GM21786 (cell line): ENCODE data around the gene REPS1.
"Not testable (repeated sequence)": the region's sequence is repeated elsewhere in the genome, so short reads cannot be mapped to it uniquely, and the experiment has no call there.

Experiments
- ATAC-seq: cut with Tn5 transposase; IDR thresholded peaks from one replicate; pipeline ENCODE4 v1.9.1; 2021; ENCODE audit not compliant: unreplicated experiment

The REPS1 gene

DNA sequence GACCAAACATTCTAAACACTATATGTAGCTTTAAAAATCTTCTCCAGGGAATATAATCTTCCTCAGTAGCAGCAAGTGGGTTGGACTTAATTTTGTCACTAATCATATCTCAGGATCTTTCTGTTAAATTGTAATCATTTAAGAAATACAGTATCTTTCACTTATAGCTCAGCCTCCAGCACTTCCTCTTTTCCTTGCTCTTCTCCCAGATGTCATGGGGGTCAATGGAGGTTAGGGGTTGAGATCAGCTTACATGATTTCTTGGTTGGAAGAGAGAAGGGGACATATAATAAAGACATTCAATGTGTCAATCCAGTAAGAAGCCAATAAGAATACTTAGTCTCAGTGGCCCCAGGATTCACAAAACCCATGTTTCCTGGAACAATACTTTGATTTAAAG lies 15.7 kb upstream of the REPS1 start:
- ATAC-seq, result no peak

DNA sequence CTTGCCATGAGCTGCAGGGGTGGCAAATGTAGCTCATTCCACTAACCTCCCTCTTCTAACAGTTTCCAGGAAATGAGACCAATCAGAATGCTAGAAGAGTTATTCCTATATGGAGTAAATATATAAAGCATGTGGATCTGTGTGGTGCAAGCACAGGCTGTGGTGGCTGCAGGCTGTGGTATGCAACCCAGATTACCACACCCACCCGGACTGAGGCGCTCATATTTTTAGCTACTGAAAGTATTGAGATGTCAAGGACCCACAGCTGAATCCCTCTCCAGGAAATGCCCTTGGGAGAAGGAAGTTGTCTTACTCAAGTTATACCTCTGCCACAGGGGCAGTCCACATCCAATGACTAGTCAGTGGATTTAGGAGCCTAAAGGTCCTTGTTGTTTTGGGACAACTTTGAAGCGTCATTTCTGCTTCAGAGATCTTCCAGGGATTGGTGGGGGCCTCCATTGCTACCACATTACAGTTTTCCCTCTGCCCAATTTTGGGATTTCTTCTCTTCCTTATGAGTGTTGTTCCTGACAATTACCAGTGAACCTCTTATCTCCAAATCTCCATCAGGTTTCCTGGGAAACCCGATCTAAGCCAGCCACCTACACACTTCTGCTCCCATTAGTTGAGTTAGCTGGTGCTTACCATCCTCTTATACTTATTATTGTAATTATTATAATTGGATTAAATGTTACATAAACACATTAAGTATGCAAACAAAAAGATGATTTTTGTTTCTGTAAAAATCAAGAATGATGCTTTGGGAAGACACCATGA lies 12.1 kb upstream of the REPS1 start:
- no peak for ATAC-seq

DNA sequence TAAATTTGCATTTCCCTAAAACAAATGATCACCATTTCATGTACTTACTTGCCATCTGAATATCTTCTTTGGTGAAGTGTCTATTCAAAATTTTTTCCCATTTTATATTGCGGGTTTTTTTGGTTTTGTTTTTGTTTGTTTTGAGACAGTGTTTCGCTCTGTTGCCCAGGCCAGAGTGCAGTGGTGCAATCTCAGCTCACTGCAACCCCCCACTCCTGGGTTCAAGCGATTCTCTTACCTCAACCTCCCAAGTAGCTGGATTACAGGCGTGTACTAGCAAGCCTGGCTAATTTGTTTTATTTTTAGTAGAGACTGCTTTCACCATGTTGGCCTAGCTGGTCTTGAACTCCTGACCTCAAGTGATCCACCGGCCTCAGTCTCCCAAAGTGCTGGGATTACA lies 9.1 kb upstream of the REPS1 start:
- no peak for ATAC-seq

GRCh38 chr6:138996524-138996923 lies 8.5 kb upstream of the REPS1 start:
- ATAC-seq, result no peak

- ATAC-seq, result not testable (repeated sequence)
These were observed 5.4 kb upstream of the REPS1 start for GRCh38 chr6:138993410-138993809.

DNA sequence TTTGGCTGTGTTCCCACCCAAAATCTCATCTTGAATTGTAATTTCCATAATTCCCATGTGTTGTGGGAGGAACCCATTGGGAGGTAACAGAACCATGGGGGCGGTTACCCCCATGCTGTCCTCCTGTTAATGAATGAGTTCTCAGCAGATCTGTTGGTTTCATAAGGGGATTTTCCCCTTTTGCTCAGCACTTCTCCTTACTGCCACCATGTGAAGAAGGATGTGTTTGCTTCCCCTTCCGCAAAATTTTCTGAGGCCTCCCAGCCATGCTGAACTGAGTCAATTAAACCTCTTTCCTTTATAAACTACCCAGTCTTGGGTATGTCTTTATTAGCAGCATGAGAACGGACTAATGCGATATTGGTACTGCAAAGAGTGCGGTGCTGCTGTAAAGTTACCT lies 4.9 kb upstream of the REPS1 start:
- ATAC-seq, result not testable (repeated sequence)

DNA sequence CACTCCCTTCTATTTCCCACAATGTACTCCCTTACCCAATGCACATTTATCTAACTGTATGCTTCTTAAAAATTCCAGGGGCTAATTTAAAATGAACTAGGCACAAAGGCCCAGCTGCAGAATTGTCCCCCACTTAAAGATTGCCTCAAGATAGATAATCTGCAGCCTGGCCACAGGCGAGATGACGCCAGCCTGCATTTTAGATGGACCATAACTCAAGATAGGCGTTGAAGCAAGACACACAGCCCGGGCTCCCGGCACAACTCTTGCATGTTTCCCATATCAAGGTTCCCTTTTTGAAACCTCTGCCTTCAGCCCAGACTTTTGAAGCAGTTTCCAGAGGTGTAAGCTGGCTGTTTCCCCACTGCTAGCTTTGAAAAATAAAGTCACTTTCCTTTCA lies 3.2 kb upstream of the REPS1 start:
- ATAC-seq, result no peak

DNA sequence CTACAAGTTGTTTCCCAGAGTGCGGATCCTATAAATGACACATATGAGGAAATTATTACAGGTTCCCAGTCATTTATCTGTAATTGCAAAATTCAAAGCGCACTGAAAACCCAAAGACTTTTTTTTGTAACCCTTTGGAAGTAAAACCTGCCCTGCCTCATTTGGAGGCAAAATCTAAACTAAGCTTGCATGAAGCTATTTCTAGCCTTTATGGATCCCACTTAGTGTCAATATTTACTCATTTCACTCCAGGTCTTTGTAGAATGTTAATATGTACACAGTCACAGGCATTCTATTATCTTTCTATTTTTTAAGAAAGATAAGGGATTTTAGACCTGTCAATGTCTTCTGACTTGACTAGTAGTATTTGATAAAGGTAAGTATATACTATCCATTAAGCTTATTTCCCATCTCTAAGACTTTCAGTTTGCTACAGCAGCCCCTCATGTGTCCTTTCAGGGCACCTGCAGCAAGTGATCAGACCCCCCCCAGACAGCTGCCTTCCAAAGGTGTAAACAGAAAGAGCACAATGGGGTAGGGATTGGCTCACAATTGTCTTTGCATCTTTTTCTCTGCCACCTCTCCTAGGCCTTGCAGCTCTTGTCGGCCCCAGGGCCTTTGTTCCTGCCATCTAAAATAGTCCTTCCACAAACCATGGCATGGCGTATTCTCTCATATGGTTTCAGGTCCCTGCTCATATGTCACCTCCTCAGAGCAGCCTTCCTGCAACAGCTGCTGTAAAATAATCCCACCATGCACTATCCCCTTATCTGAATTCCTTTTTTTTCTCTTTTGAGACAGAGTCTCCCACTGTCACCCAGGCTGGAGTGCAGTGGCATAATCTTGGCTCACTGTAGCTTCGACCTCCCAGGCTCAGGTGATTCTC lies 1.3 kb upstream of the REPS1 start:
- no peak for ATAC-seq

DNA sequence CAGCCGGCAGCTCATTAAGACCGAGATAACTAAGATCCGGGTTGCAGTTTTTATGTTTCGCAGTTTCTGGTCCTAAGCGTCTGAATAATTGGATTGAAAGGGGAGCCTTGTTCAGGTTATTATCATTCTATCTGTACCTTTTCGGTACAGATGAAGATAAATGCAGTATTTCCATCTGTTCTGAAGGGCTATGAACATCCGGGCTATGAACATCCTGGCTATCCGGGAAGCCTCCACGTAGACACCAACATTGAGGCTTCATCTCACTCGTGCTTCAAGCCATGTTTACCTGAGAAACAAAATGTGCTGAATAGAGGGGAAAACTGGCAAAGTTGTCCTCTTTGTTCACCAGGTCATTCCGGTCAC lies 399 bp upstream of the REPS1 start:
- ATAC-seq, result peak; percentile 5

DNA sequence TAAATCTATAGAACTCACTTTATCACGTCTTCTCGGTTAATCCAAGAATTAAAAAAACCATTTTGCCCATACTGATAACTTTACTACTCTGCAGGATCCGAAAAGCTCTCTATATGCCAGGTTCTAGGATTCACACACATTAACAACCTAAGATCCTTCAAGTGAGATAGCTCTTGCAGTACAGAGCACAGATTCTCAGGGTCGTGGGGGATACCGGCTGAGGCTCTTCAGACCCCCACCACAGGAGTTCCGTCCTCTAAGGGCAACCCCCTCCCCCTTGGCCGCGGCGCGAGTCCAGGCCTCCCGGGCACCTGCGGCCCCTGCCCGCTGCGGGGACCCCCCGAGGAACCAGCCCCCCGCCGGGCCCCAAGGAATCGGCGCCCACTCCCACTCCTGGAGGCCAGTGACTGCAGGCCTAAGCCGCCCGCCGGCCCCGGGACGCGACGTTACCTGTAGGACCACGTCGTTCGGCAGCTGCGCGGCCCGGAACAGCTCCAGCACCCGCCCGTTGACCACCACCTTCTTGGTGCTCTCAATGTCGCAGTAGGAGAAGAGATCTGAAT lies 892 bp downstream of the REPS1 start:
- ATAC-seq, result no peak

GRCh38 chr6:138986578-138986977 lies 1.5 kb downstream of the REPS1 start:
- ATAC-seq, result no peak

DNA sequence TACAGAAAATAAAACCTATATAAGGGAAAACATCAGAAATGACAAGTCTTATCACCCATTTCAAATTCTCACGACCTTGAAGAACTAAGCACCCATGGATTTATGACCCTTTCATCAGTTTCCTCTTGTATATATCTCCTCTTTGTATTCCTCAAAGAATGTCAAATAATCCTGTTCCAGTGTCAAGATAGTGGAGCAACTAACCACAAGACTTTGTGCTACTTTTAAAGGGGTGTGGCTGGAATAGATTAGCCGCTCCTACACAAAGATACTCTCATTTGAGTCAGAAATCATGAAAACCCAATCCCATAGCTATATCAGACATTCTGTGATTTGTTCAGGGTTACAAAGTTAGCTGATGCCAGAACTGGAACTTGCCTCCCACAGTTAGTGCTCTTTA lies 6.6 kb downstream of the REPS1 start:
- no peak for ATAC-seq

DNA sequence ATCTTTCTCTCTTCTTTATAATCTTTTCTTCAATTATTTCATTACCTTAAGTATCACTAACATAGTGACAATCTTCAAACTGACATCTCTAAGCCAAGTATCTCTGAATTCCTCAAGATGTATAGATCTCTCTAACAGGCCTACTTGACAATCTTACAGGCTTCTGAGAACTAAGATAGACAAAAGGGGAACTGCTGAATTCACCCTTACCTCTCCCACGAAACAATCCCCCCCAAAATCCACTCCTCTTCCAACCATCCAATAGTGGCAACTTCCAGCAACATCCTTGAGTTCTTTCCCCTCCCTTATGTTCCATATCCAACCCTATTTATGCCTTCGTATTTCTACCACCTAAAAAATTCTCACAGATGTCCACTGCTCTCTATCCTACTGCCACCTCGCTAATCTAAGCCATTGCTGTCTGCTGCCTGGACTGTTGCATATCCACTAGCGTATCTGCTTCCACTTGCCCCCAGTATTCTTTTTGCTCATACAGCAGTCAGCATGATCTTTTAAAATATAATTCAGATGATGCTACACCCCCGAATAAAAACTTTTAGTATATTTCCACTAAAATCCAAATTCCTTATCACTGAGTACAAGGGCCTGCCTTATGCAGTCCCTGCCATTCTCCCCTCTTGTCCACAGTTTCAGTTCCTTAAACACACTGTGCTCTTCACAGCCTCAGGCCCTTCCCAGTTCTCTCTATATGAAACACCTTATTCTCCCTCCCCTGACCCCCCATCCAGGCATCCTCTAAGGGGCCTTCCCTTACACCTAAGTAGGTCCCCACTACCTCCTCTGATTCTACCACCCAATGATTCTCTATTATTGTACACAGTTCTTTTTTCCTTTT lies 8.0 kb downstream of the REPS1 start:
- ATAC-seq, result no peak

DNA sequence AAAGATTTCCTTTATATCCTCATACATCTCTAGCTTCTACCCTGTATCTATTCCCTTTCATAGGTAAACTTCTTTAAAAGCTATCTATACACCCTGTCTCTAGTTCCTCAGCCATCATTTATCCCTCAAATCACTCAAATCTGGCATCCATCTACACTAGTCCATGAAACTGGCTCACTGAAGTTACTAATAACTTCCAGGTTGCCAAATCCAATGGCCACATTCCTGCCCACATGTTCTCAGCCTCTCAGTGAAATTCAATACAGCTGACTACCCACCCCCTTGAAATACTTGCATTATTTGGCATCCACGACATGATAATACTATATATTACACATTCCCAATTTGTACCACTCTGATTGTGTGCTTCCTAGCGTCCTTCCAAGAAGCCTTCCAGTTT lies 8.7 kb downstream of the REPS1 start:
- no peak for ATAC-seq

GRCh38 chr6:138978229-138978628 lies 9.8 kb downstream of the REPS1 start:
- no peak for ATAC-seq

DNA sequence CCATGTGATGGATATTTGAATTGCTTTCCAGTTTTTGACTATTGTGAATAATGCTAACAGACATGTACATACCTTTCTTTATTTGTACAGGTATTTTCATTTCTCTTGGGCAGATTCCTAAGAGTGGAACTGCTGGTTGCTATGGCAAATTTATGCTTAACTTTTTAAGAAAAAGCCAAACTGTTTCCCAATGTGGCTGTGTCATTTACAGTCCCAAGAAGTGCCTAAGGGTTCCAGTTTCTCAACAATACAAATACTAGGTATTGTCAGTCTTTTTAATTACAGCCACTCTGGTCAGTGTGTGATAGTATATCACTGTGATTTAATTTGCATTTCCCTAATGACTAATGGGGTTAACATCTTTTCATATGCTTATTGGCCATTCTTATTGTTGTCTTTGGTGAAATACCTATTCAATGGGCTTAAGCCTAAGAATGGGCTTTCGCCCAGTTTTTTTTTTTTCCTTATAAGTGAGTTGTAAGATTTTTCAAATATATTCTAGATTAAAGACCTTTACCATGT lies 10.3 kb downstream of the REPS1 start:
- no peak for ATAC-seq

DNA sequence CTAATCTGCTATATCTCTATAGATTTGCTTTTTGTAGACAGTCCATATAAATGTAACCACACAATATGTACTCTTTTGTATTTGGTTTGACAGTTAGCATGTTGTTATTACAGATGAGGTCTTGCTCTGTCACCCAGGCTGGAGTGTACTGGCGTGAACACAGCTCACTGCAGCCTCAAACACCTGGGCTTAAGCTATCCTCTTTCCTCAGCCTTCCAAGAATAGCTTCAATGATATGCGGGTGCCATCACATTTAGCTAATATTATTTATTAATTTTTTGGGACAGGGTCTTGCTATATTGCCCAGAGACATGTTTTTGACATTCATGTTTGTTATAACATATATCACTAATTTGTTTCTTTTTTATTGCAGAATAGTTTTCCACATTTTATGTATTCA lies 10.8 kb downstream of the REPS1 start:
- no peak for ATAC-seq

- ATAC-seq, result no peak
These were observed 12.2 kb downstream of the REPS1 start for GRCh38 chr6:138975815-138976214.

- no peak for ATAC-seq
These were observed 14.4 kb downstream of the REPS1 start for GRCh38 chr6:138973466-138974153.

- ATAC-seq, result no peak
These were observed 15.8 kb downstream of the REPS1 start for GRCh38 chr6:138972226-138972665.
